ENCODE results near the gene PPEF2. TPM values are rescaled to one million over a fixed set of nuclear protein-coding genes. Genes with fewer than 3 reads are reported as not detected.

The PPEF2 gene
- polyA plus RNA-seq, 4 donors = 0.06 to 0.11 TPM; not detected in 2

DNA sequence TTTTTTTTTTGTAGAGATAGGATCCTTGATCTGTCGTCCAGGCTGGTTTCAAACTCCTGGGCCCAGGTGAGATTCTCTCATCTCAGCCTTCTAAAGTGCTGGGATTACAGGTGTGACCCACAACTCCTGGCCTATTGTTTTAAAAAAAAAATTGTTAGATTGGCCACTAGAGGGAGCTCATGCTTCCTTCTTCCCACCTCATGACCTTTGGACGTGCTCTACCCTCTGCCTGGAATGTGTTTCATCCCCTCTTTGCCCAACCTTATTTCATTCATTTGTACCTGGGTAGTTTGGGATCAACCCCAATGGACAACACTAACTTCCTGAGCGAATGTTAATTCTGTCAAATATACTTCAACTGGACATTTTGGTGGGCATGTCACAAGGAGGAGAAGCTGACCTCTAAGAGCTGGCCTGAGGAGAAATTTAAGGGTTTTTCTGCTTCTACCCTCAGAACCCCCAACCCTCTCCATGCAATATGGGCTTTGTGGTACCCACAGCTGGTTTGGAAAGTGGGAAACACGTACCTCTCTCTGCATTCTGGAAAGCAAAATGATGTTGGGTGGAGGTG is 6.4 kb downstream of the PPEF2 start:
- peak in 1 of 4 donors; percentile 4 for DNase-seq (ENCODE audit: low read depth in 4 of 4, low spot score in 3 of 4)

DNA sequence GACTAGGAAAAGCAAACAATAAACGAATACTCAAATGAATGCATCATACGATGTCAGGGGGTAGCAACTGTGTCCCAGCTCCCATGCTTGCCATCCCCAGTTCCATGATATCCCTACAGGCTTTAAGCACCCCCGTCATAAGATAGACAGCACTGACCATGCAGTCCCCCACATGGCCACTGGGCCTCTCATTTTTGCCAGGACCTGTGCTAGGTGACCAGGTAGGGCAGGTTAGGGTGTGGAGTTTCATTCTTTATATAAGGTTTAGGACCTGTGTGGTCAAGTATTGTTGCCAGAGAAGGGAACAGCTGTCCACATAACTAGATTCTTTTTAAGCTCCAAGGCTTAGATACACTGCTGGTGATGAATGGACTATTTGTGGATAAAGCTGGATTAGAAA is 9.7 kb downstream of the PPEF2 start:
- no peak for DNase-seq (ENCODE audit: low read depth in 4 of 4, low spot score in 3 of 4)

DNA sequence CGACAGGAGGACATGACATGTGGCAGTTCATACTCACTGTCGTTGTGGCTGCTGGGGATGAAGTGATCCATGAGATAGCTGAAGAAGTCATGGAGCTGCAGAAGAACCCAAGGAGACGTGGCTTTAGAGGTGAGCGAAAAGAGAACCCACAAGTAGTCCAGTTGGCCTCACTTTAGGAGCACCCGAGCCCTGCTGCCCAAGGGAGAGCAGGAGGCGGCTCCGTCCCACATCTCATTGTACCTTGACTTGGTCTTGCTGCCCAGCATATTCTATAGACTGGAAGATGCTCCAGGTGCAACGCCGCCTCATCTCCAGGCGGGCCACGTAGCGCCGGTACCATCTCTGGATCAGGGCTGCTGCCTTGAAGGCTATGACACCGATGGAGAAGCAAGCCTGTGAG is 10.6 kb downstream of the PPEF2 start:
- no peak for DNase-seq (ENCODE audit: low read depth in 4 of 4, low spot score in 3 of 4)

DNA sequence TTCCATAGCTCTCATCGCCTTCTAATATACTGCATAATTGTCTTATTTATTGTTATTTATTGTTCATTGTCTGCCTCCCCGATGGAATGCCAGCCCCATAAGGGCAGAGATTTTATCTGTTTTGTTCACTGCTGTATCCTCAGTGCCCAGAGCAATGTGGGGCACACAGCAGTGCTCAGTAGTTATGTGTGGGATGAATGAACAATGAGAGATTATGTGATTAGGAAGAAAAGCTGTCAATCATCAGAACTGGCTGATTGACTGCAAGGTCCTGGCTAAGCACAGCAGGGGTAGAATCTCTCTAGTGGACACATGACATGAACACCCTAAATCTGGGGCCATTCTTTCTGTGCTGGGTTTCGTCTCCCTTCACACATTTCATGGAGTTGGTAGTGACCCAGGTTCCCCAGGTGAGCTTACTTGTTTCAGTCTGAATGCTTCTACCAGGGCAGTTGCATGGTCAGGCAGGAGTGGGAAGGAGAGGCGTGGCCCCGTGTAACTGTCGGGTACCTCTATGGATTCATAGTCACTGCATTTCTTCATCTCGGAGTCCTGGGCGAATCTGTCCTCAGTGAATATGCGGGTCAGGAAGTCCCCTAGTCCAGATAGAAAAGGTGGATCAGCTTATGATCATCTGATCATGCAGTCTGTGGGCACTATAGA is 12.6 kb downstream of the PPEF2 start:
- no peak for DNase-seq (ENCODE audit: low read depth in 4 of 4, low spot score in 3 of 4)

DNA sequence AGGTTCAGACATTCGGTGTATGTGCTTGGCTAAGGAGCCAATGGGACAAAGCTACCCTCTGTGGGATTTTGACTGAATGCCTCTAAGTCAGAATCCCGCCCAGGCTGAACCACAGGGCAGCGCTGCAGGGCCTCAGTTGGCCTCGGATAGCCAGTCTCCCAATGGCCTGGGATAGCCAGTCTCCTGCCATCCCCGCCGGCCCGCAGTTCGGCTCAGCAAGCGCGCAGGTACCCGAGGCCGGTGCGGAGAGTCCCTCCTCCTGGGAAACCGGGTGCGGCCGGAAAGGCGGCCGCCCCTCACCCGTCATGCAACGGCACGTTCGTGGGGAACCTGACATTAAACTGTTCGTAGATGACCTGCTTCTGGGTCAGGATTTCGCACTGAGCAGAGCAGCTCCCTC is 16.1 kb downstream of the PPEF2 start:
- no peak for DNase-seq (ENCODE audit: low read depth in 4 of 4, low spot score in 3 of 4)

DNA sequence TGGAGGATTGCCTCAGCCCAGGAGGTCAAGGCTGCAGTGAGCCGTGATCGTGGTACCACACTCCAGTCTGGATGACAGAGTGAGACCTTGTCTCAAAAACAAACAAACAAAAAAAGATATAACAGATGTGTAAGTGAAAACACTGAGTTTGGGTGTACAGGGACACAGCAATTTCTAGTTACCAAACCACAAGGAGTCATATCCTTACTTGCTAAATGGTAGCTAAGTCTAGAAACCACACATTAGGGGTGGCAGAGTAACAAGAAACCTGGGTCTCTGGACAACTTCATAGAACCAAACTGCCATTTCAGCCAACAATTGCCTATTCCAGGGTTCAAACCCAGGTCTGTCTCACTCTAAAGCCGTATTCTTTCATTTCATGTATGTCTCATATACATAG is 20.8 kb downstream of the PPEF2 start:
- DNase-seq (ENCODE audit: low read depth in 4 of 4, low spot score in 3 of 4) = no peak

DNA sequence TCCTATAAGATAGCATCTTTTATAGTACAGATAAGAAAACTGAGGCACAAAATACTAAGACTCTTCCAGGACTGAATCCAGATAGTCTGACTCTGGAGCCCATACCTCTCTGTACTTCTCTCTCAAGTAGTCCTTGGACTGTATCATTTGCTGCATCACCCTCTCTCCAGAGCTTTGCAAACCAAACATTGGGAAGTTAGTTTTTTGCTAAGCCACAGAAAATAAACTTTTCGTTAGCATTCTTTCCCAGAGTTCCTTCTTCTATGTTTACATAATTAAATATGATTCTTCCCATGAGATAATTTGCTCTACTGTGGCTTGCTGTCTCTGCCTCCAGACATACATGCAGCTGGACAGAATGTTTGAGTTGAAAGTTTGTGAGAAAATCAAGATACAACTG is 22.0 kb downstream of the PPEF2 start:
- DNase-seq (ENCODE audit: low read depth in 4 of 4, low spot score in 3 of 4) = no peak

DNA sequence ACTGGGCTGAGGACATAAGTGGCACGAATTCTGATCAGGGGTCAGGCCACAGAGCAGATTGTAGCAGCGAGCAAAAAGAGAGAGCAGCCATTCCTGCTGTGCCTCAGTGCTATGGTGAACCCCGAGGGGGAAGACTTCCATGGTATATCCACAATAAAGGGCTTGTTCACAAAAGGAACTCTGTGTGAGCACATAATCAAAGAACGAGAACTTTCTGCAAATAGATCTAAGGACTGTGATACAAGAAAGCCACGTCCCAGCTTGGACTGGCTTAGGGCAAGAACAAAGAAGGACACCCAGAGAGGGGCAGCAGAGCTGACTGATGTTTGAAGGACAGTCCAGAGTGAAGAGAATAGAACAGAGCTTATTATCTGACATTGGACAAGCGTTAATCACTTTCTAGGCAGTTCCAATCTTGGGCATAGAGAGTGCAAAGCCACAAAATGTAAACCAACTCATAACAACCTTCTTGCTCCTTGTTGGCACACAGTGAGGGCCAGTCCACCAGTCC is 24.0 kb downstream of the PPEF2 start:
- no peak for DNase-seq (ENCODE audit: low read depth in 4 of 4, low spot score in 3 of 4)

DNA sequence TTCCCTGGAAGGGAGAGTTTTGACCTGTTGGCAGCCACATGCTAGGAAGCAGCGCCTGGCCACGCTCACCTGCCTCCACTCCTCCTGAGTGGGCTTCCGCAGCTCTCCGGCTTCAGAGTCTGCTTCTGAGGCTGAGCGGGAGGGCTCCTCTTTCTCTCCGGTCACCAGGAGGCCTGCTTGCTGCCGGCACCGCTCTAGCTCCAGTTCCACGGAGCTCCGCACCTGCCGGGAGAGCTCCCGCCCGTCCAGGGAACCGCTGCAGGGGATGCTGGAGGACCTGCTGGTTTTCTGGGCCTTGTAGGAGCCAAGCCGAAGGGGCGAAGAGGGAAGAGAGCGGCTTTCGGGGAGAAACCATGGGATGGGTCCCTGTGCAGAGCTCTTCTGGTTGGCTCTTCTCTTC is 26.0 kb downstream of the PPEF2 start:
- no peak for DNase-seq (ENCODE audit: low read depth in 4 of 4, low spot score in 3 of 4)

DNA sequence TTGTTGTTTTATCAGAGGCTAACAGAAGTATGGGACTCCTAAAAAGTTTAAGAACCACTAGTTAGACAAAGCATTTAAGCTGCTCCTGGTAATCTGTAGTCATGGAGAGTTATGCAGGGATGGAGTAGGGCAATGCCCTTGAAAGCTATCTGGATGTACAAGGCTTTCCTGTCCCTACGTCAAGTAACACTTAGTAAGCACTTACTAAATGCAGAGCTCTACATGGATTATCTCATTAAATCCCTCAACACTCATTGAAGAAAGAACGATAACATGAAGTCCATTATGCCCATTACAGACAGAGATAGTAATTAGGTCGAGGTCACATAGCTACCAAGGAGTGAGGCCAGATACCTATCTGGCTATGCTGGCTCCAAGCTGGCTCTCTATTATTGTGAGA is 33.2 kb downstream of the PPEF2 start:
- DNase-seq (ENCODE audit: low read depth in 4 of 4, low spot score in 3 of 4) = no peak

DNA sequence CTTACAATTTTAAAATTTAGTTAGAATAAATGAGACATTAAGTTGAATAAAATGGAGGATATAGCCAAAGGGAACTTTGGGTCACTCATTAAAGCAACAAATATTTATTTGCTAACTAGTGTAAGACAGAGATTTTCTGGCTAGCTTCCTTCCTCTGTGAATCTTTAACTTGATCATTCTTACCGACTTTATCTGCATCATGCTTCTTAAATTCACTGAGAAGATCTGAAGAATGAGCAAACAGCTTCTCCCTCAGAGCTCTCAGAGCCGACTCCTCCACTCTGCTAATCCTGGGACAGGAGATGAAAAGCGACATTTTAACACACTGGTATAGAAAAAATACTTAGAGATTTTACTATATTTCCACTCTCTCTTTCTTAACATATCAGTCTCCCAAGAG is 35.1 kb downstream of the PPEF2 start:
- no peak for DNase-seq (ENCODE audit: low read depth in 4 of 4, low spot score in 3 of 4)

DNA sequence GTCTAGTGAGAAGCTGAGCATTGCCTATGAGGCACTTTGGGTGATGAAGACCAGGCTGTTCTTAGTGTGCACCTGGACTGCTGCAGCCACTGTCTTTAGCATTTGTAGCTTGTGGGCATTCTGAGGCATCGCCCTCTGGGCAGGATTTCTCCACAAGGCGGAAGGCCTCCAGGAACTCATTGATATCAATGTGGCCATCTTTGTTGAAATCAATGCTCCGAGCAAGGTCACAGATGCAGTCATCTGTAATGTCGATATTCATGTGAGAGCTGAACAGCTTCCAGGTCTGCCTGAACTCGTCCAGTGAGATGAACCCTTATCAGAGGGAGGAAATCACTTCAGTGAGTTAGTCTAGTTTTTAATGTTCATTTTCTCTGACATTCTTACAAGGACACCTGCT is 41.6 kb downstream of the PPEF2 start:
- DNase-seq (ENCODE audit: low read depth in 4 of 4, low spot score in 3 of 4) = no peak

DNA sequence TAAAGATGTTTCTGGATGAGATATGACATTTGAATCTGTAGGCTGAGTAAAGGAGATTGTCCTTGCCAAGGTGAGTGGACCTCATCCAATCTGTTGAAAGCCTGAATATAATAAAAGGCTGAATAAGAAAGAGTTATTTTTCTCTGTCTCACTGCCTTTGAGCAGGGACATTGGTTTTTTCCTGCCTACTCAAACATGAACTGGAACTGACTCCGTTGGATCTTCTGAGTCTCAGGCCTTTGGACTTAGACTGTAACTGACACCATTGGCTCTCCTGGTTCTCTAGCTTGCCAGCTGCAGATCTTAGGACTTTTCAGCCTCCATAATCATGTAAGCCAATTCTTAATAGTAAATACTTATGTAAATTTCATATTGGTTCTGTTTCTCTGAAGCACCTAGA is 43.5 kb downstream of the PPEF2 start:
- no peak for DNase-seq (ENCODE audit: low read depth in 4 of 4, low spot score in 3 of 4)

DNA sequence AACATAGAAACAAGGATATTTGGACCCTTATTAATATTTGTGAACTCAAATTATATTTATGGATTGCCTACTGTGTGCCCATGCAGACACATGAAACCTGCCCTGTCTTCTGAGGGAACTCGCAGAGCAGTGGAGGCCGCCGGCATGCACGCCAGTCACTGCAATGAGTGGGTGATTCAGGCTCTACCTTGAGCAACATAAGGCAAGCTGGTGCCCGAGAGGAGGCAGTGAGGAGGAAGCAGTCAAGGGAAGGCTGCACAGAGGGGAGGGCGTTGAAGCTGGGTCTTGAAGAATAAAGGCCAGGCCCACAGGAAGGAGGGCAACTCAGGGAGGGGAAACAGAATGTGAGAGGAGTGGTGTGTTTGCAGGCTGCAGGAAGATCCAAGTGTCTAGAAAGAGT is 52.8 kb downstream of the PPEF2 start:
- DNase-seq (ENCODE audit: low read depth in 4 of 4, low spot score in 3 of 4) = no peak

DNA sequence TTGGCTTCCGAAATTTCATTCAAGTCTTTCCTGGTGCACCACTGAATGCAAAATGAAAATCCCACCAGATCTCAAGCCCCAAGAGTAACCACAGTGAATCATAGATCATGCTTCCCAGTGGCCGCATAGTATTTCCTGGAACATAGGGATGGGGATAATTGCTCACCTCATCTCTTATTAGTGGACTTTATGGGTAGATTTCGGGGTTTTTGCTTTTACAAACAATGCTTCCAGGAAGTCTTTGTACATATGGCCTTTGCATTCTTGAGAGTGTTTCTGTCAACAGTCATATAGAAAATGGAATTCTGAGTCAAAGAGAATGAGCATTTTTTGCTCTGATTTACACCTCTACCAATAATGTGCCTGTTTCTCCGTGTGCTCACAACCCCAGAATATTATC is 53.4 kb downstream of the PPEF2 start:
- DNase-seq (ENCODE audit: low read depth in 4 of 4, low spot score in 3 of 4) = no peak

DNA sequence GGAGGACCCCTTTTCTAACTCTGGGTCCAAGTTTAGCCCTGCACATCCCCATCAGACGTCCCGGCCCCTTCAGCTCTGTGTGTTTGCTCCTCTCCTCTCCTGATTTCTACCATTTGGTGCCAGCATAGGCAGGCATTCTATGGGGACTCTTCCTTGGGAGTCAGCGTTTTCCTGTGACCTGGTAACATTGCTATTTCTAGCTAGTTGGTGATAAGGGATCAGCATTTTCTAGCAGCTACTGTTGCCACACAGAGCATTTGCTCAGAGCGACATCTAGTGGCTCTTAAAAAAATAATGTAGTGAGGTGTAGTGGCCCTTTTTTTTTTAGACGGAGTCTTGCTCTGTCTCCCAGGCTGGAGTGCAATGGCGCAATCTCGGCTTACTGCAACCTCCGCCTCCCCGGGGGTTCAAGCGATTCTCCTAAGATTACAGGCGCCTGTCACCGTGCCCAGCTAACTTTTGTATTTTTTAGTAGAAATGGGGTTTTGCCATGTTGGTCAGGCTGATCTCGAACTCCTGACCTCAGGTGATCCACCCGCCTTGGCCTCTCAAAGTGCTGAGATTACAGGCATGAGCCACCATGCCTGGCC is 54.0 kb downstream of the PPEF2 start:
- DNase-seq (ENCODE audit: low read depth in 4 of 4, low spot score in 3 of 4) = peak; percentile 38 to 61 (median 56)

DNA sequence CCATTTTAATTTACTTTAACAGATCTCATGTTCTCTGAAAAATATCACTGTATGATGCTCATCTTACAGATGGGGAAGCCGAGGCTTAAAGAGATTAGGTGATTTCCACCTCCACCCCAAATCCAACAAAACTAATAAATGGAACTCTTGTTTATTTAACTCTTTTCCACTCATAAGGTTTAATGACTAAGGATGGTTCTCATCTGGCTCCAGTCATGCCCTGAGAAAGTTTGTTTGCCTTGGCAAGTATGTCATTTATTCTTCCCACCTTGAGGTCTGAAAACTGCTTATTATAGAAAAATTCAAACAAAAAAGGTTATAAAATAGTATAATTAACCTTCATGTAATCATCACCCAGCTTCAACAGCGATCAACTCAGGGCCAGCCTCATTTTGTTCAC is 56.3 kb downstream of the PPEF2 start:
- DNase-seq (ENCODE audit: low read depth in 4 of 4, low spot score in 3 of 4) = no peak

DNA sequence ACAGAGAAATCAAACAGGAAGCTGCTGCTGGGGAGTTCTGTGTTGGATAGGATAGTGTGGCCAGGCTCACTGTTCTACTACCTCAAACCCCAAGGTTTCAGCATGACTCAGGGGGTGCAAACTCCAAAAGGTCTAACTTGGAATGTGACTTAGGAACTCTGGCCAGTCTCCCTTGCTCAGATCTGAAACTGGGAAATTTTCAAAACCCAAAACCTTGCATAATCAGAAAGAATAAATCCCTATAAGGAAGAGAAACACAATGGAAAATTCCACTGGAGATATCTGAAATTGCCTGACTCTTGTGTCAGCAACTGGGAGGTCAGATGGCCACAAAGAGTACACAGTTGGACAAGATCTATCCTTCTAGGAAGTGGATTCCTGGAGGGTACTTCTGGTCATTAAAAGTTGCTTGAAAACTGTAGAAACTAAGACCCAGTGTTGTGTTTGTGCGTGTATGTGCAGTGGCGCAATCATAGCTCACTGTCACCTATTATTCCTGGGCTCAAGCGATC is 58.0 kb downstream of the PPEF2 start:
- DNase-seq (ENCODE audit: low read depth in 4 of 4, low spot score in 3 of 4) = no peak

DNA sequence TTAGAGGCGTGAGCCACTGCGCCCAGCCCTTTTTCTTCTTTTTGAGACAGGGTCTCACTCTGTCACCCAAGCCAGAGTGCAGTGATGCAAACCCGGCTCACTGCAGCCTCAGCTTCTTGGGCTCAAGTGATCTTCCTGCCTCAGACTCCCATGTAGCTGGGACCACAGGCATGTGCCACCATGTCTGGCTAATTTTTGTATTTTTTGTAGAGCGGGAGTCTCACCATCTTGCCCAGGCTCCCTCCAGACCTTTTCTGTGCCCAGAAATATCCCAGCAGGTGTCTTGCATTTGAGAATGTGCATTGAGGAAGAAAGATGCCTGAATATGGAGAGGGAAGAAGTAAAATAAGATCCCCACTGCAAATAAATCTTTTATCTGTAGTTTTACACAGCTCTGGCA is 58.7 kb downstream of the PPEF2 start:
- DNase-seq (ENCODE audit: low read depth in 4 of 4, low spot score in 3 of 4) = no peak

DNA sequence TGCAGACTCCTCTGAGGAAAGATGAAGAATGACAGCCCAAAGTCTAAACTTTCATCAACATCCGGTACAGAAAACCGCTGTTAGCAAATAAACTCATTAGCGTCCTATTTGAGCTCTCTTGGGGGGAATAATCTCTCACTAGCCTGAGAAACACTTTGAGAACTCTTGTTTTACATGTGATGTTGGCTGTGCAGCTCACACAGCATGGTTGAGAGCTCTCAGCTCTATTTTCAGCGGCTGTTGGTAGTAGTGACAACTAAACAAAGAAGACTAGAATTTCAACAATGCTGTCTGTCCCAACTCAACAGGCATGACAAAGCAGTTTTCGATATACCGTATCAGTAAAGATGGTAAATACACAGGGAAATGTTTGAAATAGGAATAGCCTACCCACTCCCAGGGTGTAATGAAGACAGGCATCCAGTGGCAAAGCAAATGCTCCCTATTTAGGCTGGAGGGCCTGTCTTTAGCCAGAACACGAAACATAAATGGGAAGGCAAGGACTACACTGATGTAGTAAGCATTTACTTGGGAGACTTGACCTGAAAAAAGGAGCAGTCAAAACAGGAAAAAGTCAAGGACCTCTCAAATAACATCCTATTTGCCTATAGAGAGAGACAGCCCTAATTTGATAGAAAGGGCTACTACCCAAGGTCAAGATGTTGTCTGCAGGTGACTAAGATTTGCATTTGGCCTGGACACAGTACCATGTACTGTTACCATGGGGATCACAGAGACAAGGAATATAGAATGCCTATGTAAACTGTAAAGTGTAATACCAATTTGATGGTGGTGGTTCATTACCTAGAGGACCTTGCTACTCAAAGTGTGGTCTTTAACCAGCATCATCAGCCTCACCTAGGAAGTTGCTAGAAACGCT is 60.4 kb downstream of the PPEF2 start:
- no peak for DNase-seq (ENCODE audit: low read depth in 4 of 4, low spot score in 3 of 4)

DNA sequence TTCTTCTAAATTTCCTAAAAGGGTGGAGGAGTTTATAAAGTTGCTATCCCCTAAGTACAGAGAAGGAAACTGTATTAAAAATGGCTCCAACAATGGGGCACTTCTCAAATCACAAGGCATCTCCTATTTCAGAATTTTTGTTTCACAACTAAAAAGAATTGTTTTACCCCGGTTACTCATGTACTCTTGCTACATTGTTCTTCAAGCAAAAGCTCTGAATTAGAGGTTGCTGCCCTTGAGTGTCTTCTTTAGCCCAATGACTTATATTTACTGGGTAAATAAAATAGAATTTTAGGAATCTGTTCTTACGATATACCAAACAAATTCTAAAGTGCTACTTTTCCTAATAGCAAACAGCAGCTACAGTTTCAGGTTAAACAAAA is 67.5 kb downstream of the PPEF2 start:
- DNase-seq (ENCODE audit: low read depth in 4 of 4, low spot score in 3 of 4) = no peak
